ENCODE results near the gene EMC10. TPM values are rescaled to one million over a fixed set of nuclear protein-coding genes. Genes with fewer than 3 reads are reported as not detected.

The EMC10 gene
- total and polyA plus RNA-seq, 10 of the 15 experiments (the other 5 are each of a cell fraction or from before 2014, with no cell fraction given): 2.5 to 77.3 (median 20.3) TPM

DNA sequence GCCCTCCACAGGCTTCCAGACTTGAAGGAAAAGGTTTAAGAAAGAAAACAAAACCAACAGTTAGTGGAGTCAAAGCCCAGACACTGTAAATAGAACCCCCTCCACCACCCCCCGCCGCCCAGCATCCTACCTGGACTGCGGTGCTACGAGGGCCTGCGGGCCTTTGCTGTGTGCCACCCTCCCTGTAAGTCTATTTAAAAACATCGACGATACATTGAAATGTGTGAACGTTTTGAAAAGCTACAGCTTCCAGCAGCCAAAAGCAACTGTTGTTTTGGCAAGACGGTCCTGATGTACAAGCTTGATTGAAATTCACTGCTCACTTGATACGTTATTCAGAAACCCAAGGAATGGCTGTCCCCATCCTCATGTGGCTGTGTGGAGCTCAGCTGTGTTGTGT, 6.6 kb downstream of the EMC10 start (continued):
- TF ChIP-seq YBX1 (IDR thresholded peaks at IDR 0.05) (no peak), GATAD2B (conservative IDR thresholded peaks at IDR 0.05; ENCODE audit: low read depth) (no peak), PML (IDR thresholded peaks at IDR 0.05; ENCODE audit: low read length) (no peak), SUZ12 (IDR thresholded peaks at IDR 0.05; ENCODE audit: unreplicated experiment) (no peak), TBL1XR1 (IDR thresholded peaks at IDR 0.05; ENCODE audit: low read depth, low read length) (no peak), MYC (IDR thresholded peaks at IDR 0.05; ENCODE audit: insufficient read depth, insufficient read length, insufficient replicate concordance, low read length, severe bottlenecking) (no peak), NFYB (IDR thresholded peaks at IDR 0.05; ENCODE audit: insufficient read depth, low read depth, low read length) (no peak)
- TF ChIP-seq, protein P1, sequence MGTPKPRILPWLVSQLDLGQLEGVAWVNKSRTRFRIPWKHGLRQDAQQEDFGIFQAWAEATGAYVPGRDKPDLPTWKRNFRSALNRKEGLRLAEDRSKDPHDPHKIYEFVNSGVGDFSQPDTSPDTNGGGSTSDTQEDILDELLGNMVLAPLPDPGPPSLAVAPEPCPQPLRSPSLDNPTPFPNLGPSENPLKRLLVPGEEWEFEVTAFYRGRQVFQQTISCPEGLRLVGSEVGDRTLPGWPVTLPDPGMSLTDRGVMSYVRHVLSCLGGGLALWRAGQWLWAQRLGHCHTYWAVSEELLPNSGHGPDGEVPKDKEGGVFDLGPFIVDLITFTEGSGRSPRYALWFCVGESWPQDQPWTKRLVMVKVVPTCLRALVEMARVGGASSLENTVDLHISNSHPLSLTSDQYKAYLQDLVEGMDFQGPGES (IDR thresholded peaks at IDR 0.05): no peak
- TF ChIP-seq, protein P2, sequence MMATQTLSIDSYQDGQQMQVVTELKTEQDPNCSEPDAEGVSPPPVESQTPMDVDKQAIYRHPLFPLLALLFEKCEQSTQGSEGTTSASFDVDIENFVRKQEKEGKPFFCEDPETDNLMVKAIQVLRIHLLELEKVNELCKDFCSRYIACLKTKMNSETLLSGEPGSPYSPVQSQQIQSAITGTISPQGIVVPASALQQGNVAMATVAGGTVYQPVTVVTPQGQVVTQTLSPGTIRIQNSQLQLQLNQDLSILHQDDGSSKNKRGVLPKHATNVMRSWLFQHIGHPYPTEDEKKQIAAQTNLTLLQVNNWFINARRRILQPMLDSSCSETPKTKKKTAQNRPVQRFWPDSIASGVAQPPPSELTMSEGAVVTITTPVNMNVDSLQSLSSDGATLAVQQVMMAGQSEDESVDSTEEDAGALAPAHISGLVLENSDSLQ (IDR thresholded peaks at IDR 0.05): no peak

DNA sequence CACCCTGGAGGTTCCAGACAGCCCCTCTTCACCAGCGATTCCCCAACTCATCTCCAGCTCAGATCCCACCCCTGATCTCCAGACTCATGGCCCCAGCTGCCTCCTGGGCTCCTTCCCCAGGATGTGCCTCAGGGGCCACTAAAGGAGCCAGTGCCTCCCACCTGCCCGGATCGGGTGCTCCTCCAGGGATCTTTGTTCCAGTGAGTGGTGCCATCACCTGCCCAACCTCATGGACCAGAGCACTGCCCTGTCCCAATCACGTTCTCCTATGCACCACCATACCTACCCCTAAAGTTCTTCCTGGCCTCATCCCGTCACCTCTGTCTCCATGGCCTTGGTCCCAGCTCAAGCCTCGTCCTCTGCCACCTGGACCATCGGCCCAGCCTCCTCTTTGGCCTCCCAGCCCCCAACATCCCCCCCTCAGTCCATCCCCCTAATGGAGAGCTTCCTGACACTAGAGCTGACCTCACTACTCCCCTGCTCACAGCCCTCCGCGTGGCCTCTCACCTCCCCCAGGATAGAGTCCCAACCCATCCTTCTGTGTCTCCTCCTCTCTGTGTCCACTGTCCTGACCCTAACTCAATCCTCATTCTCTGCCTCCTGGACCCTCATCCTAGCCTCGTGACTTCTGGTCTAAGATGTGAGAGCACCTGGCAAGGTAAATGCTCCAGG, 9.1 kb downstream of the EMC10 start:
- Histone ChIP-seq H3K4me1 (ENCODE audit: control insufficient read depth, insufficient read depth, low read length) (no peaks in the 10 kb centered on the region), H3K9ac (ENCODE audit: control insufficient read depth, insufficient read depth, low read length) (no peak overlapping the region), H3K4me2 (ENCODE audit: control insufficient read depth, insufficient read depth) (no peak overlapping the region), H2AFZ (ENCODE audit: control insufficient read depth, low read depth, low read length) (no peak overlapping the region), H3K79me2 (ENCODE audit: control insufficient read depth, insufficient read depth, low read length) (no peaks in the 10 kb centered on the region), H3K9me3 (replicated peaks; ENCODE audit: control insufficient read depth, insufficient read depth, low read length) (peaks cover 3% of the 10 kb centered on the region; the same call in 2 of the 3 replicates), H3K27me3 (replicated peaks in 1 of 2; ENCODE audit: control insufficient read depth in 2 of 2, insufficient read depth in 2 of 2, low read length in 1 of 2) (no peaks in the 10 kb centered on the region), H3K27ac (ENCODE audit: control insufficient read depth, insufficient read depth) (no peak overlapping the region), H3K4me3 (no peak overlapping the region), H3K36me3 (ENCODE audit: control insufficient read depth in 2 of 2, insufficient read depth in 2 of 2, low read length in 1 of 2) (peaks cover 3 to 13% of the 10 kb centered on the region in 2 experiments; a peak in 3 of 4 replicates), H4K20me1 (ENCODE audit: control insufficient read depth, insufficient read depth) (no peaks in the 10 kb centered on the region)
- intact Hi-C loops (cut with micrococcal nuclease; ENCODE audit: unreplicated experiment) (no loop called here), in situ Hi-C loops (cut with MboI) (no loop called here)
- ChIA-PET CTCF (no interaction called here), SMC1A (ENCODE audit: uncharacterized antibody, unreplicated experiment) (no interaction called here), POLR2A (no interaction called here), RAD21 (ENCODE audit: unreplicated experiment) (no interaction called here)
- peak; percentile 64 for TF ChIP-seq POLR2A (IDR thresholded peaks at IDR 0.05; ENCODE audit: low read depth, low read length)
- TF ChIP-seq ESRRA (IDR thresholded peaks at IDR 0.05; ENCODE audit: low read length): no peak
- no peak for ATAC-seq
- 94% methylated on average over 10 of the region's 10 CpGs for WGBS (ENCODE audit: insufficient coverage, insufficient replicate concordance, low lambda C conversion rate, missing lambda C conversion rate)
- no peak for DNase-seq (ENCODE audit: low read depth, low spot score)
- BruUV-seq (replicated peaks): no TSS peak
- FAIRE-seq: no peak
